Parathyroid adenoma (tissue), 2 donors: ENCODE measurements around the gene TAP2.

Source experiments
- H2AFZ ChIP-seq: fragments of 300-600 bp; sonication (generic); one replicate; pipeline ENCODE4 v1.7.0; 2017; ENCODE audit warnings: antibody characterized with exemption, mild to moderate bottlenecking
- H3K27ac ChIP-seq: fragments of 300-600 bp; sonication (generic); one replicate; pipeline ENCODE4 v1.7.0; 2017
- H3K27me3 ChIP-seq: fragments of 300-600 bp; sonication (generic); one replicate; pipeline ENCODE4 v1.7.0; 2017; ENCODE audit warnings: low read length; ENCODE audit not compliant: control insufficient read depth, insufficient read depth
- H3K36me3 ChIP-seq: fragments of 300-600 bp; sonication (generic); one replicate; pipeline ENCODE4 v1.7.0; 2017; ENCODE audit warnings: low read length; ENCODE audit not compliant: control insufficient read depth, insufficient read depth
- H3K4me1 ChIP-seq: fragments of 300-600 bp; sonication (generic); one replicate; pipeline ENCODE4 v1.7.0; 2017; ENCODE audit warnings: control low read depth
- H3K4me2 ChIP-seq: fragments of 300-600 bp; sonication (generic); one replicate; pipeline ENCODE4 v1.7.0; 2017; ENCODE audit warnings: low read length
- H3K4me3 ChIP-seq: fragments of 300-600 bp; sonication (generic); one replicate; pipeline ENCODE4 v1.7.0; 2017; ENCODE audit warnings: low read depth, low read length
- H3K79me2 ChIP-seq: fragments of 300-600 bp; sonication (generic); one replicate; pipeline ENCODE4 v1.7.0; 2017; ENCODE audit warnings: control low read depth
- H3K9ac ChIP-seq: fragments of 300-600 bp; sonication (generic); one replicate; pipeline ENCODE4 v1.7.0; 2017; ENCODE audit warnings: mild to moderate bottlenecking
- H3K9me3 ChIP-seq: fragments of 300-600 bp; sonication (generic); one replicate; pipeline ENCODE4 v1.7.0; 2017; ENCODE audit warnings: low read length; ENCODE audit not compliant: control insufficient read depth
- TF ChIP-seq, protein P1 (sequence below): fragments of 300-600 bp; sonication (generic); IDR thresholded peaks from one replicate; pipeline ENCODE4 v1.7.0; 2017; ENCODE audit warnings: antibody characterized with exemption, mild to moderate bottlenecking
- donor health status: primary hyperparathyroidism.

TAP2 gene

DNA sequence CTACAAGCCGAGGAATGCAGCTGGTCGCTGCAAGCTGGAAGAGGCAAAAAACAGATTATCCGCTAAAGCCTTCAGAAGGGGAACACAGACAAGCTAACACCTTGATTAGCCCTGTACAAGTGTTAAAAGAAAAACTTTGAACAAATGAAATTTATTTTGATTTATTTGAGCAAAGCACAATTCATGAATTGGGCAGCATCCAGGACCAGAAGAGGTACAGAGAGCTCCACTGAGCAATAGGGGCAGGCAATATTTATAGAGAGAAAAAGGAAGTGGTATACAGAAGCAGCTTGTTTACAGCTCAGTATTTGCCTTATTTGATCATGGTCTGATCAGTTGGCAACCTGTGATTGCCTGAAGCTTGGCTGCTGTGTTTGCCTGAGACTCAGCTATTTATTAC, 39.4 kb downstream of the TAP2 start:
- Histone ChIP-seq H3K79me2 (no peaks in the 10 kb centered on the region), H3K4me3 (no peak overlapping the region), H3K4me1 (no peaks in the 10 kb centered on the region), H3K9me3 (no peaks in the 10 kb centered on the region), H3K36me3 (no peaks in the 10 kb centered on the region), H3K27me3 (no peaks in the 10 kb centered on the region), H3K4me2 (no peak overlapping the region), H2AFZ (no peak overlapping the region), H3K27ac (no peak overlapping the region), H3K9ac (no peak overlapping the region)
- TF ChIP-seq, protein P1, sequence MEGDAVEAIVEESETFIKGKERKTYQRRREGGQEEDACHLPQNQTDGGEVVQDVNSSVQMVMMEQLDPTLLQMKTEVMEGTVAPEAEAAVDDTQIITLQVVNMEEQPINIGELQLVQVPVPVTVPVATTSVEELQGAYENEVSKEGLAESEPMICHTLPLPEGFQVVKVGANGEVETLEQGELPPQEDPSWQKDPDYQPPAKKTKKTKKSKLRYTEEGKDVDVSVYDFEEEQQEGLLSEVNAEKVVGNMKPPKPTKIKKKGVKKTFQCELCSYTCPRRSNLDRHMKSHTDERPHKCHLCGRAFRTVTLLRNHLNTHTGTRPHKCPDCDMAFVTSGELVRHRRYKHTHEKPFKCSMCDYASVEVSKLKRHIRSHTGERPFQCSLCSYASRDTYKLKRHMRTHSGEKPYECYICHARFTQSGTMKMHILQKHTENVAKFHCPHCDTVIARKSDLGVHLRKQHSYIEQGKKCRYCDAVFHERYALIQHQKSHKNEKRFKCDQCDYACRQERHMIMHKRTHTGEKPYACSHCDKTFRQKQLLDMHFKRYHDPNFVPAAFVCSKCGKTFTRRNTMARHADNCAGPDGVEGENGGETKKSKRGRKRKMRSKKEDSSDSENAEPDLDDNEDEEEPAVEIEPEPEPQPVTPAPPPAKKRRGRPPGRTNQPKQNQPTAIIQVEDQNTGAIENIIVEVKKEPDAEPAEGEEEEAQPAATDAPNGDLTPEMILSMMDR: no peak

DNA sequence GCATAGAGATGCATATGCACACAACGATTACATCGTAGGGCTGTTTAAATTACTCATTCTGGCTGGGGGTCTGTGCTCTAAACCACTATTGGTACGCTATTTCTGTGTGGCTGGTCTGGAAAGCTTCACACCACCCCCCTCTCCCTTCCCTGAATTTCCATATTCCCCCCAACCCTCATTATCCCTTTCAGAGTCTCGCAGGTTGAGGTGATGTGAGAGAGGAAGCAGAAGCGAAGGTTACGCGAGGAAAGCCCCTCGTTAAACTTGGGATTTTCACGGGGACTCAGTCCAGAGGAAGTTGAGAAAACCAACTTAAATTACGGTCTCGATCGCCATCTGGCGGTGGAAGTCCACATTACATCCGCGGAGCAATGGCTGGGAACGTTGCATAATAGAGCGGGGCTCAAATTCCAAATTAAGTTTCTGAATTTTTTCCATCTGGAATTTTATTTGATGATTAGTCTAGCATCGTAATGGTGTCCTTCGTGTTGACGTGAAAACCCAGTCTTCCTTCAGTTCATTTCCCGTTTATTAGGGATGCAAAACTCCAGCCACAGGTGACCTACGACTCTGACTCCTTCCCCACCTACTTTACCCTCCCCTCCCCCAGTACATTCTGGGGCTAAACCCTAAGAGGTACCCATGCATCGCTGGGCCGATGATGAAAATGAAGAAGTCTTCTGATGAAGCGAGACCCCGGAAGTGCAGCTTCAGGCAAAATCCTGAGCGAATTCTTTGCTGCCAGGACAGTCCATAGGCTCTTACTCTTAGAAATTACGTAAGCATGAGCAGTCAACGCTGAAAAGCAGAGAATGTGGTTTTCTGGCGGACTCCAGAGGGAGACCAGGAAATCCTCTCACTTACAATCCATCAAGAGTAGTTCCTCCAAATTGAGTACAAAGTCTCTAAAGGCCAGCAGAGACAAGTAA, 41.4 kb downstream of the TAP2 start:
- H3K27me3 ChIP-seq: no peaks in the 10 kb centered on the region
- no peak overlapping the region for H3K9ac ChIP-seq
- peak overlapping the region; percentile 55 for H3K4me2 ChIP-seq
- no peak overlapping the region for H3K4me3 ChIP-seq
- no peak overlapping the region for H3K27ac ChIP-seq
- H3K79me2 ChIP-seq: no peaks in the 10 kb centered on the region
- TF ChIP-seq, protein P1: peak; percentile 92
- H3K9me3 ChIP-seq: no peaks in the 10 kb centered on the region
- H2AFZ ChIP-seq: no peak overlapping the region
- H3K36me3 ChIP-seq: no peaks in the 10 kb centered on the region
- H3K4me1 ChIP-seq: no peaks in the 10 kb centered on the region

DNA sequence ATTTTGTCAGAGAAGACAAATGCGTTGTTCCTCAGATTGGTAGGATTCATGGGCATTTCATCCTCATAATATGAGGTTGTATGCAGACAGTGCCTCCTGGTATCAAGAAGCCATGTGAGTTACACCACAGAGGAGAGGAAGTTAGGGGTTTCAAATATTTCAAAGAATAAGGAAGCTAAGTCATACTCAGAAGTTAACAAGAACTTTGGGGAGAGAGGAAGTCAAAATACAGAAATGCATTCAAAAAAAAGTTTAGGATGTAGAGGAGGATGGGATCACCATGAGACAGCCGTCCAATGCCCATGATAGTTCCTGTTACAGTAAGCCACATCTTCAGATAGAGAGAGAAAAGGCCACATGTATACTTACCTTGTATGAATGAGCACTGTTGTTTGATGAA, 44.0 kb downstream of the TAP2 start:
- no peak overlapping the region for H3K9ac ChIP-seq
- no peak overlapping the region for H2AFZ ChIP-seq
- H3K9me3 ChIP-seq: no peaks in the 10 kb centered on the region
- peaks cover 4% of the 10 kb centered on the region for H3K27me3 ChIP-seq
- H3K27ac ChIP-seq: no peak overlapping the region
- no peaks in the 10 kb centered on the region for H3K79me2 ChIP-seq
- no peak overlapping the region for H3K4me2 ChIP-seq
- H3K4me3 ChIP-seq: no peak overlapping the region
- no peaks in the 10 kb centered on the region for H3K4me1 ChIP-seq
- no peaks in the 10 kb centered on the region for H3K36me3 ChIP-seq
- TF ChIP-seq, protein P1: no peak

DNA sequence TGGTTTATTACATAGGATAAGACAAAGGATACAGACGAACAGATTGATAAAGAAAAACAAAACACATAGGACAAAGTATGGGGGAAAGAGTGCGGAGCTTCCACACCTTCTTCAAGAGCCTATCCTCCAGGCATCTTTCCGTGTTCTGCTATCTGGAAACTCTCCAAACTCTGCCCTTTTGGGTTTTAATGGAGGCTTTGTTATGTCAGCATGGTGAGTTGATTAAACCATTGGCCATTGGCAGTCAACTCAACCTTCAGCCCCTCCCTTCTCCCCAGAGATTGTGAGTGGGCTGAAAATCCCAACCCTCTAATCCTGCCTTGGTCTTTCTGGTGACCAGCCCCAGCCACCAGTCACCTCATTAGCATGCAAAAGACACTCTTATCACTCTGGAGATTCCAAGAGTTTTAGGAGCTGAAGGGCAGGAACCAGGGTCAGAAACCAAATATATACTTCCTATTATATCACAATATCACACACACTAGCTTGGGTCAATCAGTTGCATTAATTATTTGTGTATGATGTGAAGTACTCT, 45.6 kb downstream of the TAP2 start:
- H3K9ac ChIP-seq: no peak overlapping the region
- TF ChIP-seq, protein P1: no peak

More for the DNA sequence above, 45.6 kb downstream of the TAP2 start:
- no peak overlapping the region for H3K27ac ChIP-seq
- H3K36me3 ChIP-seq: no peaks in the 10 kb centered on the region
- no peaks in the 10 kb centered on the region for H3K4me1 ChIP-seq
- no peak overlapping the region for H2AFZ ChIP-seq
- no peak overlapping the region for H3K4me3 ChIP-seq
- H3K9me3 ChIP-seq: no peaks in the 10 kb centered on the region
- H3K79me2 ChIP-seq: no peaks in the 10 kb centered on the region
- H3K4me2 ChIP-seq: no peak overlapping the region
- peaks cover 4% of the 10 kb centered on the region for H3K27me3 ChIP-seq
